Hypothalamus (tissue), 51 donors: Measurements from ENCODE around the gene FMN1.

Experiments used
- DNase-seq, 51 donors: peaks; one replicate each; lab custom pipeline; 2025; lab: John Stamatoyannopoulos, UW

The FMN1 gene

GRCh38 chr15:33068511-33068990 is 126.0 kb downstream of the FMN1 start:
- DNase-seq, result peak in 1 of 51 donors; percentile 4

DNA sequence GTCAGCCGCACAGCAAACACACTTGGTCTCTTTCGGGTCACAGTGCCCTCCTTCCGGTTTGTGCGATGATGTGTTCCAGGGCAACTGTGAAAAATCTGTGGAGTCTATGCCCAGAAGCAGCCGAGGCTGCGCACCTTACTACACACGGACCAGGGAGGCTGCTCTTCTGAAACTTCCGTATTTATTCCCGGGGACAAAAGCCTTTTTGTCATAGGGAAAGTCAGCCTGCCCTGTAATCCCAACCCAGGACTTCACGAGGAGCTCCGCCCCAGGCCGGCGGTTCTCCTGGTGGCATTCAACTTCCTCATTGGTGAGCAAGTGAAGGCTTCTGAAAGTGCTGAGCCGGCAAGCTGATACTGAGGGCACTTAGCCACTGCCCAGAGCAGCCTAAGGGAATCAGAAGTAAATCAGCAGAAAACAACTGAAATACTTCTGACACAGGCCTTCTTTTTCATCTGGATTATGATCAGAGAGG is 126.5 kb downstream of the FMN1 start:
- peak in 30 of 51 donors; percentile 3 to 55 (median 16) for DNase-seq

GRCh38 chr15:33067456-33067855 is 127.1 kb downstream of the FMN1 start:
- no peak for DNase-seq

DNA sequence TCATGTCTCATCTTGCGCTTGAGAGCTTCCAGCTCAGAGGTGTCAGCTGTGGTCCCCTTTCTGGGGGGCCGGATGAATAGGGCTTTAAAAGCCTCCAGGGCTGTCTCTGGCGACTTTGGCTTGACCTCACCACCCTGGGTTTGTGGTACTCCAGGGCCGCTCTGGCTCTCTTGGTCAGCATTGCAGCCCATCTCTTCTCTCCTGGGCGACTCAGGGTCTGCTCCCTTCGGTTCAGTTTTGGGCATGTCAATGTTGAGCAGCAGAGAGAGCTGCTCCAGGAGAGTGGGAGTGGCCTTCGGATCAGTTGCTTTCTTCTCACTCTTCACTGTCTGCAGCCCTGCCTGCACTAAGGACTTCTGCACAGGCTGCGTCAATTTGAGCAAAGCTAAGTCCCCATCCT is 127.9 kb downstream of the FMN1 start:
- DNase-seq, result no peak

DNA sequence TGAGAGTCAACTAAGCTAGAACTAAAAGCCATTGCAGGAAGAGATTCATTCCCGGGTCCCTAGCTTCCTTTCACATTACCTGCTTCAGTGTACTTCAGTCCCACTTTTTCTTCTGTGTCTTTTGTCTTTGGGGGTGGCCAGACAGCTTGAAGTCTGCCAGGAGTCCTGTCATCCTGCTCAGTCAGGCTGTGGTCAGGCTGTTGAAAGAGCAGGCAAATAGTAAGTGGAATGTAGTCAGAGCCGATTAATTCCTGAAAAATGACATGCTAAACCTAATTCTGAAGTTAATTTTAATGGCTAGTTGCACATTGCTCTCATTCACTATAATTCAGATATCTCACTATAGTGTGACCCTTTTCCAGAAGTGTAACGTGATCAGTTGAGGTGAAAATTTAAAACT is 129.6 kb downstream of the FMN1 start:
- DNase-seq, result no peak

DNA sequence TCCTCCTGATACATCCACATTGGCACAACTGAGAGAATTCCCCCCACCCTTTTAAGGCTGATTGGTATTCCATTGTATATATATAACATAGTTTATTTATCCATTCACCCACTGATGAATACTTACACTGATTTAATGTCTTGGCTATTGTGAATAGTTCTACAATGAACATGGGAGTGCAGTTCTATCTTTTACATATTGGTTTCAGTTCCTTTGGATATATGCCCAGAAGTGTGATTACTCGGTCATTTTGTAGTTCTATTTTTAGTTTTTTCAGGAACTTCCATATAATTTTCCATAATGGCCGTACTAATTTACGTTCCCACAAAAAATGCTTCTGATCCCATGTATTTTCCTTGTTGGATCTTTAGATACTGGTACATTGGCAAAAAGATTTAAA is 135.3 kb downstream of the FMN1 start:
- DNase-seq, result no peak

GRCh38 chr15:33057845-33058244 is 136.7 kb downstream of the FMN1 start:
- no peak for DNase-seq

- DNase-seq, result no peak
Observed at GRCh38 chr15:33055962-33056361, 138.6 kb downstream of the FMN1 start.

DNA sequence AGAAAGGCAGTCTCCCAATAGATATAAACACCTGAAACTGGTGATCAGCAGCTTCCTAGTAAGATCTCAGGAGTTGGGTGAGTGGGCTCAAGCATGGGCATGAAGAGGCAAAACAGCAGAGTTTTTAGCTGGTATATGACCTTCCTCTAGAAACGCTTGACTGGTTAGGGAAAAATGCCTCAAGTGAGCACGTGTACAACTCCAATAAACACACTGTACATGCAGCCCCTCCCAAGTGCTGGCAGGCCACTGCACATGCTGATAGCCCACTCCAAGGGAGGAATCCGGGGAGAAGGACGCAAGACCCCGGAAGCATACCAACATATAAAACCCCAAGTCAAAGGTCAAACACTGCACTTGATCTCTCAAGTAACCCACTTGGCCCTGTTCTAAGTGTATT is 143.0 kb downstream of the FMN1 start:
- DNase-seq, result no peak

DNA sequence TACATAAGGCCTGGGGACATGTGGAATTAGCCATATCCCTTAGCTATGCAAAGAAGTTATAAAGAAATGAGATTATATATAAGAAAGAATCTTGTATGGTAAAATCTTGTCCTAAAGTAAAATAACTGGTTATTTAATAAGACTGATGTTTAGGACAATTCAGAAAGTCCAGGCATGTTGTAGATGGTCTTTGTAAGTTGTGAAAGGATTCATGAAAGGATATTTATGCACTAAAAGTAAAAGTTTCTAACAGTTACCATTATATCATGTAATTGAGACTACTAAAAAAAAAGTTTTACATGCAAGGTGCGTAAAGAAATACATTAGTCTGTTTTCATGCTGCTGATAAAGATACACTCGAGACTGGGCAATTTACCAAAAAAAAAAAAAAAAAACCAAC is 146.3 kb downstream of the FMN1 start:
- no peak for DNase-seq

- no peak for DNase-seq
Observed at GRCh38 chr15:33047077-33047476, 147.4 kb downstream of the FMN1 start.

- no peak for DNase-seq
Observed at GRCh38 chr15:33046329-33046728, 148.2 kb downstream of the FMN1 start.

GRCh38 chr15:33045066-33045810 is 149.3 kb downstream of the FMN1 start:
- DNase-seq, result no peak

GRCh38 chr15:33044598-33044997 is 149.9 kb downstream of the FMN1 start:
- DNase-seq, result no peak

DNA sequence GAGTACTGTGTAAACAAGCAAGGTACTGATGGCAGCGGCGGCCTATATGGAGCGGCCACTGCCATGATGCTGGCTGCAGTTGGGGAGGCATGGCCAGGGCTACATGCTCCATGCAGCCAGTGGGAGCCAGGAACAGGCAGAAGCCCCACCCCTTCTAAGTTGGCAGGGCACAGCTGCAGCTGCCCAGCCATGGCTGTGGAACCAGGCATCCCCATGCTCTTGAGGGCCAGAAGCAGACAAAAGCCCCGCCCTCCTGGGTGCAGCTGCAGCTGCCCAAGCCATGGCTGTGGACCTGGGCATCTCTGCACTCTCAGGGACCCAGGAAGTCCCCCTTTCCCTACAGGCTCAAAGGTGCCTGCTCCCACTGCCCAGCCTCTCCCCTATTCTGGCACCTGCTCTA is 150.9 kb downstream of the FMN1 start:
- DNase-seq, result peak in 2 of 51 donors; percentile 10

DNA sequence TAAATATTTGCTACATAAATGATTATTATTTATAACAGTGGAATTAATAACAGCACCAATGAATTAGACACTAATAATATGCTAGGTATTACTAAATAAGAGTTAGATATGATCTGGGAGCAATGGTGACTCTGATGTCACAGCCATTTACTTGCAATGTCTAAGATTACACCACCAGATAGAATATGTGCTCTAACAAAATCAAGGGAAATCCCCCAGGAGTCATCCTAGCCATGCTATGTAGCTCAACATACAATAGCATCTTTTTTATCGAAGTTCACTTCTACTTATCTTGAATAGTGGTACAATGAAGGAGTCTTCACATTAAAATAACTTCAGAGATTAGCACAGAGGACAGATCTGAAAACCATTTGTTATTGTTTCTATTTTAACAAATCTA is 154.0 kb downstream of the FMN1 start:
- no peak for DNase-seq

- DNase-seq, result no peak
Observed at GRCh38 chr15:33034588-33034987, 159.9 kb downstream of the FMN1 start.

- no peak for DNase-seq
Observed at GRCh38 chr15:33032053-33032452, 162.5 kb downstream of the FMN1 start.

DNA sequence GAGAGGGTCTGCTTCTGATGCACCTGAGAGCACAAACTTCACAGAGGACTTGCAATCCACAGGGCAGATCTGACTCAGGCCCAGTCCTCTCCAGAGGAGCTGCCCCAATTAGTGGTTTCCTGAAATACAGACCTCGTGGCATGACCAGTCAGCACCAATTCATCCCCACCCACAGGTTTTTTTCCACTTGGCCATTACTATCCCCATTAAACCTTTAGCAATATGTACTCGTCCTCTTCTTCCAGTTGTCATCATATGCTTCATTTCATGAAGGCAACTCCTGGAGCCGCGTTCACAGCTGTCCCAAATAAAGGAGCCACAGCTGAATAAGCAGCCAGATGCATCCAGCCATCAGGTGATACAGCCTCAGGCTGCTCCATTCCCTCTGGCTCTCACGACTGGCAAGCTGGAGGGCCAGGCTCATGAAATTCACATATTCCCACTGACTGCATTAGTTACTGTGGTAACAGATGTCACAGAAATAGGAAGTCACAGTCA is 163.1 kb downstream of the FMN1 start:
- DNase-seq, result no peak

- no peak for DNase-seq
Observed at GRCh38 chr15:33030315-33030714, 164.2 kb downstream of the FMN1 start.

- DNase-seq, result no peak
Observed at GRCh38 chr15:33029109-33029652, 165.3 kb downstream of the FMN1 start.

DNA sequence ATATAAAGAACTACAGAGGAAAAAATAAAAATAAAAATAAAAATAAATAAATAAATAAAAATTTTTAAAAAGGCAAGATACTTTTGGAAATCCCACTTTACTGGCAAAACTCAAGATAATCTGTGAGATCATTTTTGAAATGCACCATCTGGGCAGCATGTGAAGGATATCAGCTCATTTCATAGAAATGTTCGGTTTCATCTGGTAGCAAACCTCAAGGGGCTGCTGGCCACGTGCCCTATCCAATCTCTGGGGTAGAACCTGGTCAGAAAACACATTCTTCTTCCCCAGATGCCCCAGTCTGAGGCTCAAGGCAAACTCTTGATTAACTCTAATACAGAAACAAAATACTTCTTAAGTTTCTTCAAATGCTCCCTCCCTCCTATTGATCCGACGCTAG is 166.0 kb downstream of the FMN1 start:
- DNase-seq, result no peak
